Left renal cortex interstitium (tissue), 4 donors: Measurements from ENCODE around the gene SELENOV. TPM values are rescaled to one million over a fixed set of nuclear protein-coding genes. Genes with fewer than 3 reads are reported as not detected.
A peak's percentile ranks its signal among the peaks of the same experiment; 100 is the strongest.
"Not testable (repeated sequence)": the region's sequence is repeated elsewhere in the genome, so short reads cannot be mapped to it uniquely, and the experiment has no call there.

Source experiments
- DNase-seq, 4 donors: peaks; one replicate each; pipeline ENCODE4 v3.0.0-alpha.2; 2013; ENCODE audit warnings: low read depth in 4 of 4, low spot score in 2 of 4, missing footprints in 1 of 4
- polyA plus RNA-seq, 4 donors: library from polyadenylated mRNA; unstranded; fragments of 120-200 nt; gene quantifications; one replicate each; pipeline ENCODE4 v1.2.1, GENCODE V29; 2013; ENCODE audit not compliant: insufficient read length in 4 of 4

SELENOV gene
- polyA plus RNA-seq: 10 to 100 TPM in 1 of 4 donors, 1 to 10 TPM in 3; 5.0 to 10.1 (median 7.4) TPM

GRCh38 chr19:39514840-39515550 is at the start of gene SELENOV:
SELENOV (plus strand) TSS chr19:39515139; CDS start chr19:39515213, 74 bp downstream.
- peak in 1 of 4 donors; percentile 61 for DNase-seq

GRCh38 chr19:39465956-39466747 is 48.8 kb upstream of the SELENOV start:
- no peak for DNase-seq

GRCh38 chr19:39467941-39468340 is 47.0 kb upstream of the SELENOV start:
- no peak for DNase-seq

GRCh38 chr19:39469036-39469435 is 45.9 kb upstream of the SELENOV start:
- no peak for DNase-seq

GRCh38 chr19:39469567-39469966 is 45.4 kb upstream of the SELENOV start:
- DNase-seq: no peak

GRCh38 chr19:39470724-39471339 is 44.1 kb upstream of the SELENOV start:
- no peak for DNase-seq

GRCh38 chr19:39471756-39472536 is 43.0 kb upstream of the SELENOV start:
- no peak for DNase-seq

- DNase-seq: no peak
Measured at GRCh38 chr19:39472746-39473442, 42.0 kb upstream of the SELENOV start.

GRCh38 chr19:39473443-39473960 is 41.4 kb upstream of the SELENOV start:
- no peak for DNase-seq

GRCh38 chr19:39474139-39474620 is 40.8 kb upstream of the SELENOV start:
- peak in 2 of 4 donors; percentile 20 to 28 for DNase-seq

GRCh38 chr19:39475748-39476147 is 39.2 kb upstream of the SELENOV start:
- DNase-seq: no peak

- not testable (repeated sequence) for DNase-seq
Measured at GRCh38 chr19:39479319-39479801, 35.6 kb upstream of the SELENOV start.

- DNase-seq: no peak
Measured at GRCh38 chr19:39479916-39480315, 35.0 kb upstream of the SELENOV start.

GRCh38 chr19:39480337-39481228 is 34.4 kb upstream of the SELENOV start, which contains the start of gene TIMM50:
TIMM50 (plus strand) TSS chr19:39480838; CDS start chr19:39480854, 16 bp downstream.
- peak; percentile 83 to 94 (median 89) for DNase-seq

GRCh38 chr19:39481229-39481545 is 33.8 kb upstream of the SELENOV start:
- no peak for DNase-seq

- no peak for DNase-seq
Measured at GRCh38 chr19:39481676-39482075, 33.3 kb upstream of the SELENOV start.

- DNase-seq: no peak
Measured at GRCh38 chr19:39483141-39483540, 31.8 kb upstream of the SELENOV start.

- no peak for DNase-seq
Measured at GRCh38 chr19:39489756-39490155, 25.2 kb upstream of the SELENOV start.
